ENCODE measurements around the gene COPZ1. TPM values are rescaled to one million over a fixed set of nuclear protein-coding genes. Genes with fewer than 3 reads are reported as not detected.

Gene COPZ1
- total and polyA plus RNA-seq, 9 of the 15 experiments (the other 6 are each of a cell fraction or from before 2014, with no cell fraction given): 137 to 487 (median 233) TPM

DNA sequence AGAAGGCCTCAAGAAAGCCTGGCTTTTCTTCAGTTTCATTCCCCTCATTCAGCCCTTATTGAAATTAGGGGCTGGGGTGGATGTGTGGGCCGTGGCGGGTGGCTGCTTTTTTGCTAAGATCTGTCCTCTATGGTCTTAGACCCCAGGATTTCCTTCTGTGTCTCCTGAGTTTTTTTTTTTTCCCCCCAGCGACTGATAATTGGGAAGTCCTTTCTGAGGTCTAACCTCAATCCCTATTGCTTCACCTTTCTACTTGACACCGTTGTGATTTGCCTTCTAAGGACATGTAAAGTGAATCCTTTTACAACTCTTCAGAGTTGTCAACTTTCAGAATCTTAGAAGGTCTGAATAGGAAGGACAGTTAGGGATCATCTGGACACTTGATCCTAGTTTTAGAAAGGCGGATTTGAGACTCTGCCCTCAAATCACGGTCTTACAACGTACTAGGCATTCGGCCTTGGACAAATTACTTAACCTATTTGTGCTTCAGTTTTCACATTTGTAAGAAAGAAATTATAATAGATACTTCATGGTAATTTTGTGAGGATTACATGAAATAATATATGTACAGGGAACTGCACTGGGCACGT is 34.9 kb downstream of the COPZ1 start (continued):
- TF ChIP-seq, protein P1, sequence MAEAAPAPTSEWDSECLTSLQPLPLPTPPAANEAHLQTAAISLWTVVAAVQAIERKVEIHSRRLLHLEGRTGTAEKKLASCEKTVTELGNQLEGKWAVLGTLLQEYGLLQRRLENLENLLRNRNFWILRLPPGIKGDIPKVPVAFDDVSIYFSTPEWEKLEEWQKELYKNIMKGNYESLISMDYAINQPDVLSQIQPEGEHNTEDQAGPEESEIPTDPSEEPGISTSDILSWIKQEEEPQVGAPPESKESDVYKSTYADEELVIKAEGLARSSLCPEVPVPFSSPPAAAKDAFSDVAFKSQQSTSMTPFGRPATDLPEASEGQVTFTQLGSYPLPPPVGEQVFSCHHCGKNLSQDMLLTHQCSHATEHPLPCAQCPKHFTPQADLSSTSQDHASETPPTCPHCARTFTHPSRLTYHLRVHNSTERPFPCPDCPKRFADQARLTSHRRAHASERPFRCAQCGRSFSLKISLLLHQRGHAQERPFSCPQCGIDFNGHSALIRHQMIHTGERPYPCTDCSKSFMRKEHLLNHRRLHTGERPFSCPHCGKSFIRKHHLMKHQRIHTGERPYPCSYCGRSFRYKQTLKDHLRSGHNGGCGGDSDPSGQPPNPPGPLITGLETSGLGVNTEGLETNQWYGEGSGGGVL (CRISPR knock-in tag; IDR thresholded peaks at IDR 0.05): no peak
- TF ChIP-seq MGA (IDR thresholded peaks at IDR 0.05): no peak
- TF ChIP-seq, protein P2, sequence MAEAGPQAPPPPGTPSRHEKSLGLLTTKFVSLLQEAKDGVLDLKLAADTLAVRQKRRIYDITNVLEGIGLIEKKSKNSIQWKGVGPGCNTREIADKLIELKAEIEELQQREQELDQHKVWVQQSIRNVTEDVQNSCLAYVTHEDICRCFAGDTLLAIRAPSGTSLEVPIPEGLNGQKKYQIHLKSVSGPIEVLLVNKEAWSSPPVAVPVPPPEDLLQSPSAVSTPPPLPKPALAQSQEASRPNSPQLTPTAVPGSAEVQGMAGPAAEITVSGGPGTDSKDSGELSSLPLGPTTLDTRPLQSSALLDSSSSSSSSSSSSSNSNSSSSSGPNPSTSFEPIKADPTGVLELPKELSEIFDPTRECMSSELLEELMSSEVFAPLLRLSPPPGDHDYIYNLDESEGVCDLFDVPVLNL (CRISPR knock-in tag; IDR thresholded peaks at IDR 0.05; ENCODE audit: low read depth): no peak
- TF ChIP-seq JUNB (CRISPR knock-in tag; conservative IDR thresholded peaks at IDR 0.05): 0 out of 2 replicates have a peak, but pooled peaks have one; percentile 45
- no peak for TF ChIP-seq BDP1 (IDR thresholded peaks at IDR 0.05; ENCODE audit: insufficient read depth, insufficient read length)
- no peak for TF ChIP-seq TEAD1 (CRISPR knock-in tag; IDR thresholded peaks at IDR 0.05)
- TF ChIP-seq FUS (optimal IDR thresholded peaks at IDR 0.05; ENCODE audit: low read depth, low read length): no peak
- TF ChIP-seq POLR2B (IDR thresholded peaks at IDR 0.05; ENCODE audit: low read depth, partially characterized antibody): peak; percentile 7
- no peak for TF ChIP-seq GTF2F1 (IDR thresholded peaks at IDR 0.05; ENCODE audit: low read depth, low read length)
- no peak for TF ChIP-seq C11orf30 (IDR thresholded peaks at IDR 0.05; ENCODE audit: low read depth)
- no peak; the same call in 1 of the 2 replicates for TF ChIP-seq CREB3L1 (IDR thresholded peaks at IDR 0.05; ENCODE audit: borderline replicate concordance, low read depth)
